Activated B cell treated with CpG ODN at 0.5 μM for 24 hours (primary cell): ENCODE results near the gene TMEM117. TPM values are rescaled to one million over a fixed set of nuclear protein-coding genes. Genes with fewer than 3 reads are reported as not detected.

Source experiments
- ATAC-seq: fragments of 200-7000 bp; cut with Tn5 transposase; one replicate; pipeline ENCODE4 v1.10.0; 2021; ENCODE audit warnings: low read depth, mild to moderate bottlenecking, moderate library complexity
- CTCF ChIA-PET: fragments of 350-600 bp; sonication (Branson Sonifier 250); formaldehyde crosslinking; loops from one replicate; lab custom pipeline; 2021; ENCODE audit warnings: antibody characterized with exemption; lab: Charles Lee
- POLR2A ChIA-PET: fragments of 350-600 bp; sonication (Branson Sonifier 250); formaldehyde crosslinking; loops from one replicate; lab custom pipeline; 2021; ENCODE audit warnings: antibody characterized with exemption; lab: Charles Lee
- DNase-seq: peaks from one replicate; pipeline ENCODE4 v3.0.0; 2022
- H3K27ac Mint-ChIP-seq: one replicate; pipeline ENCODE4 v1.8.0; 2020; ENCODE audit warnings: mixed read lengths
- H3K27me3 Mint-ChIP-seq: one replicate; pipeline ENCODE4 v1.8.0; 2021; ENCODE audit warnings: mixed read lengths
- H3K36me3 Mint-ChIP-seq: one replicate; pipeline ENCODE4 v1.8.0; 2021; ENCODE audit warnings: low read depth, mixed read lengths
- H3K4me1 Mint-ChIP-seq: one replicate; pipeline ENCODE4 v1.8.0; 2021; ENCODE audit warnings: mixed read lengths
- H3K4me3 Mint-ChIP-seq: one replicate; pipeline ENCODE4 v1.8.0; 2020; ENCODE audit warnings: mild to moderate bottlenecking, mixed read lengths
- H3K9me3 Mint-ChIP-seq: one replicate; pipeline ENCODE4 v1.8.0; 2020; ENCODE audit warnings: mixed read lengths
- CTCF ChIP-seq: fragments of 200-600 bp; IDR thresholded peaks from one replicate; pipeline ENCODE4 v1.8.0; 2022; ENCODE audit warnings: antibody characterized with exemption, mild to moderate bottlenecking
- intact Hi-C: fragments of 100-400 bp; cut with micrococcal nuclease; formaldehyde crosslinking; loops from one replicate; pipeline ENCODE4 v1.15.1; 2024
- total RNA-seq: library from RNA; stranded (reverse); gene quantifications from 2 replicates; pipeline ENCODE4 v1.2.3, GENCODE V29; 2022

TMEM117 gene
- total RNA-seq, 1 donor from 2014 or later: 4.8 TPM

GRCh38 chr12:44428825-44429224, 592.9 kb downstream of the TMEM117 start:
- peaks cover 2% of the 10 kb centered on the region for H3K27me3 Mint-ChIP-seq
- ChIA-PET POLR2A (no interaction called here), CTCF (no interaction called here)
- no peaks in the 10 kb centered on the region for H3K4me1 Mint-ChIP-seq
- intact Hi-C loops: no loop called here
- no peaks in the 10 kb centered on the region for H3K36me3 Mint-ChIP-seq
- no peak overlapping the region for H3K4me3 Mint-ChIP-seq
- ATAC-seq (no peak), DNase-seq (no peak)
- no peak for TF ChIP-seq CTCF
- no peaks in the 10 kb centered on the region for H3K9me3 Mint-ChIP-seq
- H3K27ac Mint-ChIP-seq: no peak overlapping the region

- TF ChIP-seq CTCF: no peak
- no peaks in the 10 kb centered on the region for H3K36me3 Mint-ChIP-seq
- H3K4me3 Mint-ChIP-seq: no peak overlapping the region
- ChIA-PET CTCF (no interaction called here), POLR2A (no interaction called here)
- H3K27ac Mint-ChIP-seq: no peak overlapping the region
- no peak for DNase-seq
- H3K27me3 Mint-ChIP-seq: no peaks in the 10 kb centered on the region
- H3K4me1 Mint-ChIP-seq: no peaks in the 10 kb centered on the region
- ATAC-seq: no peak
- intact Hi-C loops: no loop called here
- peaks cover 2% of the 10 kb centered on the region for H3K9me3 Mint-ChIP-seq
These were observed 595.9 kb downstream of the TMEM117 start for GRCh38 chr12:44431647-44432343.

- POLR2A ChIA-PET: no interaction called here
- intact Hi-C loops: no loop called here
- H3K9me3 Mint-ChIP-seq: peaks cover 2% of the 10 kb centered on the region
- H3K4me1 Mint-ChIP-seq: no peaks in the 10 kb centered on the region
- no peak overlapping the region for H3K27ac Mint-ChIP-seq
- no peak for DNase-seq
- CTCF ChIA-PET: no interaction called here
- H3K36me3 Mint-ChIP-seq: no peaks in the 10 kb centered on the region
- H3K27me3 Mint-ChIP-seq: no peaks in the 10 kb centered on the region
- no peak for TF ChIP-seq CTCF
- no peak for ATAC-seq
- H3K4me3 Mint-ChIP-seq: no peak overlapping the region
These were observed 597.8 kb downstream of the TMEM117 start for GRCh38 chr12:44433659-44434058.

- TF ChIP-seq CTCF: no peak
- no peak overlapping the region for H3K4me3 Mint-ChIP-seq
- no peak for ATAC-seq
- H3K27me3 Mint-ChIP-seq: no peaks in the 10 kb centered on the region
- CTCF ChIA-PET: no interaction called here
- H3K27ac Mint-ChIP-seq: no peak overlapping the region
- no peak for DNase-seq
- intact Hi-C loops: no loop called here
- POLR2A ChIA-PET: no interaction called here
- H3K9me3 Mint-ChIP-seq: peaks cover 2% of the 10 kb centered on the region
- H3K36me3 Mint-ChIP-seq: no peaks in the 10 kb centered on the region
- no peaks in the 10 kb centered on the region for H3K4me1 Mint-ChIP-seq
These were observed 600.9 kb downstream of the TMEM117 start for GRCh38 chr12:44436756-44437155.

Other genes starting within 250 kb of the TMEM117 start
- 16.1 and 19.9 TPM in 2 replicates for gene PUS7L, start 77.3 kb upstream of the TMEM117 start, total RNA-seq
- 38.4 and 40.8 TPM in 2 replicates for gene IRAK4, start 77.1 kb upstream of the TMEM117 start, total RNA-seq
- gene TWF1, start 29.8 kb upstream of the TMEM117 start, total RNA-seq: 26.8 and 28.2 TPM in 2 replicates